Measurements from ENCODE around the gene FOXK1.

The FOXK1 gene

DNA sequence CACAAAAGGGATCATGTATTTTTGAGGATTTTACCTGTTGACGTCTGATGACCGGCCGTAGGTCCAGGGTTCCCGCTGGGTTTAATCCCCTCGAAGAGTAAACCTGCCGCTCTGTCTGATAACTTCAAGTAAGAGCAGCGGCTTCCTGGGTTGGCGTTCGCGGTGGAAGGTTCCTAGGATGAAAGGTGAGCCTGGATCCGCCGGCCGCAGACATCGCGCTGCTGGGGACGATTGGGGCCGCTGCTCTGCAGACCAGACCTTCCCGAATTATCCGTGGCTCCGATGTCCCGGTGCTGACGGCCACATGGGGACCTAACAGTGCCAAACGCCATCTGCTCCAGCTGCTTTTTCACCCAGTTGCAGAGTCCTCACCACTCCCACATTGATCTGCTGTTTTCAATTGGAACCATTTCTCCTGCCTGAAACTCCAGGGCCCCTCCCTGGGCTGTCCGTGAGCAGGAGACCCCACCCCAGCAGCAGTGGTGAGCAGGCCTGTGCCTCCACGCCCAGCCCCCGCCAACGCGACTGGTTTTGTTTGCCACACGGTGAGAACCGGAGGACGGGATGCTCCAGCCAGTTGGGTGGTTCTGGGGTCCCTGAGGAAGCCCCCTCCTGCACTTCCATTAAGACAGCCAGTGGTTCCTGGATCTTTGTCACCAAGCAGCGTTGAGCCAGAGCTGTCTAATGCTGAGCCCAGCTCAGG is 81.1 kb downstream of the FOXK1 start:
- no peaks in the 10 kb centered on the region for H3K4me1 ChIP-seq (ENCODE audit: control insufficient read depth, insufficient read depth, low read length)
- POLR2A ChIA-PET = no interaction called here
- TF ChIP-seq ZNF324 (tag by site-specific recombination; IDR thresholded peaks at IDR 0.05) (no peak), MEIS1 (CRISPR knock-in tag; IDR thresholded peaks at IDR 0.05; ENCODE audit: borderline replicate concordance) (no peak), ZNF2 (tag by site-specific recombination; IDR thresholded peaks at IDR 0.05) (no peak), SCRT1 (tag by site-specific recombination; IDR thresholded peaks at IDR 0.05; ENCODE audit: borderline replicate concordance) (no peak), ZNF548 (tag by site-specific recombination; IDR thresholded peaks at IDR 0.05) (no peak), ZNF626 (tag by site-specific recombination; IDR thresholded peaks at IDR 0.05) (no peak)
- TF ChIP-seq, protein P1, sequence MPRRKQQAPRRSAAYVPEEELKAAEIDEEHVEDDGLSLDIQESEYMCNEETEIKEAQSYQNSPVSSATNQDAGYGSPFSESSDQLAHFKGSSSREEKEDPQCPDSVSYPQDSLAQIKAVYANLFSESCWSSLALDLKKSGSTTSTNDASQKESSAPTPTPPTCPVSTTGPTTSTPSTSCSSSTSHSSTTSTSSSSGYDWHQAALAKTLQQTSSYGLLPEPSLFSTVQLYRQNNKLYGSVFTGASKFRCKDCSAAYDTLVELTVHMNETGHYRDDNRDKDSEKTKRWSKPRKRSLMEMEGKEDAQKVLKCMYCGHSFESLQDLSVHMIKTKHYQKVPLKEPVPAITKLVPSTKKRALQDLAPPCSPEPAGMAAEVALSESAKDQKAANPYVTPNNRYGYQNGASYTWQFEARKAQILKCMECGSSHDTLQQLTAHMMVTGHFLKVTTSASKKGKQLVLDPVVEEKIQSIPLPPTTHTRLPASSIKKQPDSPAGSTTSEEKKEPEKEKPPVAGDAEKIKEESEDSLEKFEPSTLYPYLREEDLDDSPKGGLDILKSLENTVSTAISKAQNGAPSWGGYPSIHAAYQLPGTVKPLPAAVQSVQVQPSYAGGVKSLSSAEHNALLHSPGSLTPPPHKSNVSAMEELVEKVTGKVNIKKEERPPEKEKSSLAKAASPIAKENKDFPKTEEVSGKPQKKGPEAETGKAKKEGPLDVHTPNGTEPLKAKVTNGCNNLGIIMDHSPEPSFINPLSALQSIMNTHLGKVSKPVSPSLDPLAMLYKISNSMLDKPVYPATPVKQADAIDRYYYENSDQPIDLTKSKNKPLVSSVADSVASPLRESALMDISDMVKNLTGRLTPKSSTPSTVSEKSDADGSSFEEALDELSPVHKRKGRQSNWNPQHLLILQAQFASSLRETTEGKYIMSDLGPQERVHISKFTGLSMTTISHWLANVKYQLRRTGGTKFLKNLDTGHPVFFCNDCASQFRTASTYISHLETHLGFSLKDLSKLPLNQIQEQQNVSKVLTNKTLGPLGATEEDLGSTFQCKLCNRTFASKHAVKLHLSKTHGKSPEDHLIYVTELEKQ (tag by site-specific recombination; IDR thresholded peaks at IDR 0.05; ENCODE audit: borderline replicate concordance) = no peak
- TF ChIP-seq, protein P2, sequence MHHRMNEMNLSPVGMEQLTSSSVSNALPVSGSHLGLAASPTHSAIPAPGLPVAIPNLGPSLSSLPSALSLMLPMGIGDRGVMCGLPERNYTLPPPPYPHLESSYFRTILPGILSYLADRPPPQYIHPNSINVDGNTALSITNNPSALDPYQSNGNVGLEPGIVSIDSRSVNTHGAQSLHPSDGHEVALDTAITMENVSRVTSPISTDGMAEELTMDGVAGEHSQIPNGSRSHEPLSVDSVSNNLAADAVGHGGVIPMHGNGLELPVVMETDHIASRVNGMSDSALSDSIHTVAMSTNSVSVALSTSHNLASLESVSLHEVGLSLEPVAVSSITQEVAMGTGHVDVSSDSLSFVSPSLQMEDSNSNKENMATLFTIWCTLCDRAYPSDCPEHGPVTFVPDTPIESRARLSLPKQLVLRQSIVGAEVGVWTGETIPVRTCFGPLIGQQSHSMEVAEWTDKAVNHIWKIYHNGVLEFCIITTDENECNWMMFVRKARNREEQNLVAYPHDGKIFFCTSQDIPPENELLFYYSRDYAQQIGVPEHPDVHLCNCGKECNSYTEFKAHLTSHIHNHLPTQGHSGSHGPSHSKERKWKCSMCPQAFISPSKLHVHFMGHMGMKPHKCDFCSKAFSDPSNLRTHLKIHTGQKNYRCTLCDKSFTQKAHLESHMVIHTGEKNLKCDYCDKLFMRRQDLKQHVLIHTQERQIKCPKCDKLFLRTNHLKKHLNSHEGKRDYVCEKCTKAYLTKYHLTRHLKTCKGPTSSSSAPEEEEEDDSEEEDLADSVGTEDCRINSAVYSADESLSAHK (tag by site-specific recombination; IDR thresholded peaks at IDR 0.05) = no peak
- TF ChIP-seq, protein P3, sequence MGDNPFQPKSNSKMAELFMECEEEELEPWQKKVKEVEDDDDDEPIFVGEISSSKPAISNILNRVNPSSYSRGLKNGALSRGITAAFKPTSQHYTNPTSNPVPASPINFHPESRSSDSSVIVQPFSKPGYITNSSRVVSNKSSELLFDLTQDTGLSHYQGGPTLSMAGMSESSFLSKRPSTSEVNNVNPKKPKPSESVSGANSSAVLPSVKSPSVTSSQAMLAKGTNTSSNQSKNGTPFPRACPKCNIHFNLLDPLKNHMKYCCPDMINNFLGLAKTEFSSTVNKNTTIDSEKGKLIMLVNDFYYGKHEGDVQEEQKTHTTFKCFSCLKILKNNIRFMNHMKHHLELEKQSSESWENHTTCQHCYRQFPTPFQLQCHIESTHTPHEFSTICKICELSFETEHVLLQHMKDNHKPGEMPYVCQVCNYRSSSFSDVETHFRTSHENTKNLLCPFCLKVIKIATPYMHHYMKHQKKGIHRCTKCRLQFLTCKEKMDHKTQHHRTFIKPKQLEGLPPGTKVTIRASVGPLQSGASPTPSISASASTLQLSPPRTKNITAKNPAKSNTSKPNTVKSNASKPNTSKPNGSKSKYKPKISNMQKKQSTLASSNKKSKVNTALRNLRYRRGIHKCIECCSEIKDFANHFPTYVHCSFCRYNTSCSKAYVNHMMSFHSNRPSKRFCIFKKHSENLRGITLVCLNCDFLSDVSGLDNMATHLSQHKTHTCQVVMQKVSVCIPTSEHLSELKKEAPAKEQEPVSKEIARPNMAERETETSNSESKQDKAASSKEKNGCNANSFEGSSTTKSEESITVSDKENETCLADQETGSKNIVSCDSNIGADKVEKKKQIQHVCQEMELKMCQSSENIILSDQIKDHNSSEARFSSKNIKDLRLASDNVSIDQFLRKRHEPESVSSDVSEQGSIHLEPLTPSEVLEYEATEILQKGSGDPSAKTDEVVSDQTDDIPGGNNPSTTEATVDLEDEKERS (tag by site-specific recombination; IDR thresholded peaks at IDR 0.05) = no peak
- TF ChIP-seq, protein P4, sequence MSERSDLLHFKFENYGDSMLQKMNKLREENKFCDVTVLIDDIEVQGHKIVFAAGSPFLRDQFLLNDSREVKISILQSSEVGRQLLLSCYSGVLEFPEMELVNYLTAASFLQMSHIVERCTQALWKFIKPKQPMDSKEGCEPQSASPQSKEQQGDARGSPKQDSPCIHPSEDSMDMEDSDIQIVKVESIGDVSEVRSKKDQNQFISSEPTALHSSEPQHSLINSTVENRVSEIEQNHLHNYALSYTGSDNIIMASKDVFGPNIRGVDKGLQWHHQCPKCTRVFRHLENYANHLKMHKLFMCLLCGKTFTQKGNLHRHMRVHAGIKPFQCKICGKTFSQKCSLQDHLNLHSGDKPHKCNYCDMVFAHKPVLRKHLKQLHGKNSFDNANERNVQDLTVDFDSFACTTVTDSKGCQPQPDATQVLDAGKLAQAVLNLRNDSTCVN (tag by site-specific recombination; optimal IDR thresholded peaks at IDR 0.05) = no peak
- H3K9me3 ChIP-seq (ENCODE audit: control insufficient read depth, insufficient read depth, low read depth, low read length) = no peaks in the 10 kb centered on the region
- H3K36me3 ChIP-seq (ENCODE audit: control insufficient read depth in 2 of 2, insufficient read depth in 1 of 2, low read length in 2 of 2) = peaks cover 10 to 86% of the 10 kb centered on the region in 2 experiments; a peak in 2 of 3 replicates
- H3K4me3 ChIP-seq (ENCODE audit: low read depth, low read length) = no peak overlapping the region
- H3K27ac ChIP-seq (ENCODE audit: extremely low read depth, low read depth, low read length) = no peak overlapping the region
- CTCF ChIA-PET = no interaction called here

DNA sequence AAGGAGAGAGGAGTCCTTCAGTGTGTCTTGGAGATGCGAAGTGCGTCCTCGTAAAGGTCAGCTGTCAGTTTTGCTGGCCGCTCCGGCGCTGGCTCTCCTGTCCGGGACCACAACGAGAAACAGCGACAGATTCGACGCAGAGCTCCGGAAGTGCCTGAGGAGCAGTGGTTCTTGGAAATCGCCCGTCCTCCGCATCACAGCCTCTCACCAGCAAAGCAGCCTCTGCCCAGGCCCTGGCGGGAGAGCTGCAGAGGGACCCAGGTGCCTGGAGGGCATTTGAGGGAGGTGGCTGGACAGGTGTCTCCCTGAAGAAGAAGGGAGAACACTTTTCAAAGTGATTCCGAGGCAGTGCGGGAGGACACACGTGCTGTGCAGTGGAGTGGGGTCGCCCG is 81.7 kb downstream of the FOXK1 start:
- Histone ChIP-seq H3K4me3 (ENCODE audit: low read depth, low read length) (no peak overlapping the region), H3K4me1 (ENCODE audit: control insufficient read depth, insufficient read depth, low read length) (no peaks in the 10 kb centered on the region), H3K27ac (ENCODE audit: extremely low read depth, low read depth, low read length) (no peak overlapping the region), H3K9me3 (ENCODE audit: control insufficient read depth, insufficient read depth, low read depth, low read length) (no peaks in the 10 kb centered on the region), H3K36me3 (ENCODE audit: control insufficient read depth in 2 of 2, insufficient read depth in 1 of 2, low read length in 2 of 2) (peaks cover 10 to 81% of the 10 kb centered on the region in 2 experiments; a peak in 2 of 3 replicates)
- CTCF ChIA-PET = no interaction called here
- POLR2A ChIA-PET = no interaction called here
- TF ChIP-seq ZNF521 (tag by site-specific recombination; IDR thresholded peaks at IDR 0.05) (no peak), ZNF140 (tag by site-specific recombination; IDR thresholded peaks at IDR 0.05) (no peak), EGR2 (tag by site-specific recombination; IDR thresholded peaks at IDR 0.05; ENCODE audit: low read depth) (no peak), ZNF341 (tag by site-specific recombination; IDR thresholded peaks at IDR 0.05; ENCODE audit: low read depth) (no peak), TRIM28 (IDR thresholded peaks at IDR 0.05; ENCODE audit: borderline replicate concordance, low read length) (no peak), ZNF610 (tag by site-specific recombination; IDR thresholded peaks at IDR 0.05; ENCODE audit: borderline replicate concordance) (no peak), YY1 (tag by site-specific recombination; IDR thresholded peaks at IDR 0.05) (no peak), ZNF426 (tag by site-specific recombination; IDR thresholded peaks at IDR 0.05) (no peak), ZNF510 (tag by site-specific recombination; IDR thresholded peaks at IDR 0.05; ENCODE audit: insufficient replicate concordance) (no peak)
- TF ChIP-seq, protein P5, sequence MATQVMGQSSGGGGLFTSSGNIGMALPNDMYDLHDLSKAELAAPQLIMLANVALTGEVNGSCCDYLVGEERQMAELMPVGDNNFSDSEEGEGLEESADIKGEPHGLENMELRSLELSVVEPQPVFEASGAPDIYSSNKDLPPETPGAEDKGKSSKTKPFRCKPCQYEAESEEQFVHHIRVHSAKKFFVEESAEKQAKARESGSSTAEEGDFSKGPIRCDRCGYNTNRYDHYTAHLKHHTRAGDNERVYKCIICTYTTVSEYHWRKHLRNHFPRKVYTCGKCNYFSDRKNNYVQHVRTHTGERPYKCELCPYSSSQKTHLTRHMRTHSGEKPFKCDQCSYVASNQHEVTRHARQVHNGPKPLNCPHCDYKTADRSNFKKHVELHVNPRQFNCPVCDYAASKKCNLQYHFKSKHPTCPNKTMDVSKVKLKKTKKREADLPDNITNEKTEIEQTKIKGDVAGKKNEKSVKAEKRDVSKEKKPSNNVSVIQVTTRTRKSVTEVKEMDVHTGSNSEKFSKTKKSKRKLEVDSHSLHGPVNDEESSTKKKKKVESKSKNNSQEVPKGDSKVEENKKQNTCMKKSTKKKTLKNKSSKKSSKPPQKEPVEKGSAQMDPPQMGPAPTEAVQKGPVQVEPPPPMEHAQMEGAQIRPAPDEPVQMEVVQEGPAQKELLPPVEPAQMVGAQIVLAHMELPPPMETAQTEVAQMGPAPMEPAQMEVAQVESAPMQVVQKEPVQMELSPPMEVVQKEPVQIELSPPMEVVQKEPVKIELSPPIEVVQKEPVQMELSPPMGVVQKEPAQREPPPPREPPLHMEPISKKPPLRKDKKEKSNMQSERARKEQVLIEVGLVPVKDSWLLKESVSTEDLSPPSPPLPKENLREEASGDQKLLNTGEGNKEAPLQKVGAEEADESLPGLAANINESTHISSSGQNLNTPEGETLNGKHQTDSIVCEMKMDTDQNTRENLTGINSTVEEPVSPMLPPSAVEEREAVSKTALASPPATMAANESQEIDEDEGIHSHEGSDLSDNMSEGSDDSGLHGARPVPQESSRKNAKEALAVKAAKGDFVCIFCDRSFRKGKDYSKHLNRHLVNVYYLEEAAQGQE (tag by site-specific recombination; IDR thresholded peaks at IDR 0.05) = no peak
